ENCODE data around the gene SMYD3.

DNA sequence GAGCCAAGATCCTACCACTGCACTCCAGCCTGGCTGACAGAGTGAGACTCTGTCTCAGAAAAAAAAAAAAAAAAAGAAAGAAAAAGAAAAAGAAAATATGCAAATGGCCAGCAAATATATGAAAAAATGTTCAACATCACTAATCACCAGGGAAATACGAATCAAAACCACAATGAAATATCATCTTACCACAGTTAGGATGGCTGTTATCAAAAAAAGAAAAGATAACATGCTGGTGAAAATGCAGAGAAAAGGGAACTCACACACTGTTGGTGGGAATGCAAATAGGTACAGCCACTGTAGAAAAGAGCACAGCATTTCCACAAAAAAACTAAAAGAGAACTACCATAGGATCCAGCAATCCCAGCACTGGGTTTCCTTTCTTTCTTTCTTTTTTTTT lies 477.5 kb downstream of the SMYD3 start:
- TF ChIP-seq, protein P1, sequence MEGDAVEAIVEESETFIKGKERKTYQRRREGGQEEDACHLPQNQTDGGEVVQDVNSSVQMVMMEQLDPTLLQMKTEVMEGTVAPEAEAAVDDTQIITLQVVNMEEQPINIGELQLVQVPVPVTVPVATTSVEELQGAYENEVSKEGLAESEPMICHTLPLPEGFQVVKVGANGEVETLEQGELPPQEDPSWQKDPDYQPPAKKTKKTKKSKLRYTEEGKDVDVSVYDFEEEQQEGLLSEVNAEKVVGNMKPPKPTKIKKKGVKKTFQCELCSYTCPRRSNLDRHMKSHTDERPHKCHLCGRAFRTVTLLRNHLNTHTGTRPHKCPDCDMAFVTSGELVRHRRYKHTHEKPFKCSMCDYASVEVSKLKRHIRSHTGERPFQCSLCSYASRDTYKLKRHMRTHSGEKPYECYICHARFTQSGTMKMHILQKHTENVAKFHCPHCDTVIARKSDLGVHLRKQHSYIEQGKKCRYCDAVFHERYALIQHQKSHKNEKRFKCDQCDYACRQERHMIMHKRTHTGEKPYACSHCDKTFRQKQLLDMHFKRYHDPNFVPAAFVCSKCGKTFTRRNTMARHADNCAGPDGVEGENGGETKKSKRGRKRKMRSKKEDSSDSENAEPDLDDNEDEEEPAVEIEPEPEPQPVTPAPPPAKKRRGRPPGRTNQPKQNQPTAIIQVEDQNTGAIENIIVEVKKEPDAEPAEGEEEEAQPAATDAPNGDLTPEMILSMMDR (IDR thresholded peaks at IDR 0.05; ENCODE audit: poor library complexity, severe bottlenecking) = no peak
- no peak for TF ChIP-seq POLR2AphosphoS5 (IDR thresholded peaks at IDR 0.05)
- TF ChIP-seq, protein P2, sequence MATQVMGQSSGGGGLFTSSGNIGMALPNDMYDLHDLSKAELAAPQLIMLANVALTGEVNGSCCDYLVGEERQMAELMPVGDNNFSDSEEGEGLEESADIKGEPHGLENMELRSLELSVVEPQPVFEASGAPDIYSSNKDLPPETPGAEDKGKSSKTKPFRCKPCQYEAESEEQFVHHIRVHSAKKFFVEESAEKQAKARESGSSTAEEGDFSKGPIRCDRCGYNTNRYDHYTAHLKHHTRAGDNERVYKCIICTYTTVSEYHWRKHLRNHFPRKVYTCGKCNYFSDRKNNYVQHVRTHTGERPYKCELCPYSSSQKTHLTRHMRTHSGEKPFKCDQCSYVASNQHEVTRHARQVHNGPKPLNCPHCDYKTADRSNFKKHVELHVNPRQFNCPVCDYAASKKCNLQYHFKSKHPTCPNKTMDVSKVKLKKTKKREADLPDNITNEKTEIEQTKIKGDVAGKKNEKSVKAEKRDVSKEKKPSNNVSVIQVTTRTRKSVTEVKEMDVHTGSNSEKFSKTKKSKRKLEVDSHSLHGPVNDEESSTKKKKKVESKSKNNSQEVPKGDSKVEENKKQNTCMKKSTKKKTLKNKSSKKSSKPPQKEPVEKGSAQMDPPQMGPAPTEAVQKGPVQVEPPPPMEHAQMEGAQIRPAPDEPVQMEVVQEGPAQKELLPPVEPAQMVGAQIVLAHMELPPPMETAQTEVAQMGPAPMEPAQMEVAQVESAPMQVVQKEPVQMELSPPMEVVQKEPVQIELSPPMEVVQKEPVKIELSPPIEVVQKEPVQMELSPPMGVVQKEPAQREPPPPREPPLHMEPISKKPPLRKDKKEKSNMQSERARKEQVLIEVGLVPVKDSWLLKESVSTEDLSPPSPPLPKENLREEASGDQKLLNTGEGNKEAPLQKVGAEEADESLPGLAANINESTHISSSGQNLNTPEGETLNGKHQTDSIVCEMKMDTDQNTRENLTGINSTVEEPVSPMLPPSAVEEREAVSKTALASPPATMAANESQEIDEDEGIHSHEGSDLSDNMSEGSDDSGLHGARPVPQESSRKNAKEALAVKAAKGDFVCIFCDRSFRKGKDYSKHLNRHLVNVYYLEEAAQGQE (IDR thresholded peaks at IDR 0.05; ENCODE audit: borderline replicate concordance) = no peak
- no peak for TF ChIP-seq EZH2 (IDR thresholded peaks at IDR 0.05; ENCODE audit: borderline replicate concordance, insufficient read depth, low read length, poor library complexity, severe bottlenecking)
- no peak for TF ChIP-seq TAF1 (IDR thresholded peaks at IDR 0.05; ENCODE audit: low read depth)
- TF ChIP-seq EP300 (conservative IDR thresholded peaks at IDR 0.05; ENCODE audit: poor library complexity, severe bottlenecking) = no peak

Data from neural cell (in vitro differentiated cells).